ENCODE results near the gene ZNF524. TPM values are rescaled to one million over a fixed set of nuclear protein-coding genes. Genes with fewer than 3 reads are reported as not detected.
A peak's percentile ranks its signal among the peaks of the same experiment; 100 is the strongest.

The ZNF524 gene
- total RNA-seq, 1 experiment from 2014 or later = 26.4 TPM

GRCh38 chr19:55620410-55621204, 20.5 kb downstream of the ZNF524 start:
- no peak overlapping the region for H3K27ac ChIP-seq (ENCODE audit: low read length)
- BruUV-seq (replicated peaks) = no TSS peak
- H3K9me3 ChIP-seq (ENCODE audit: control insufficient read depth, insufficient read depth, low read depth, low read length) = no peaks in the 10 kb centered on the region
- no peak for DNase-seq (ENCODE audit: low read depth, low spot score)
- CTCF ChIA-PET = no interaction called here
- no peaks in the 10 kb centered on the region for H3K36me3 ChIP-seq (ENCODE audit: control insufficient read depth, insufficient read depth, low read length)
- H3K4me1 ChIP-seq (ENCODE audit: control insufficient read depth, insufficient read depth, low read length) = 0 out of 2 replicates have a peak, but pooled peaks cover 3% of the 10 kb centered on the region
- no peak for TF ChIP-seq REST (IDR thresholded peaks at IDR 0.05; ENCODE audit: insufficient read depth in 1 of 2, low read depth in 2 of 2, low read length in 1 of 2)
- TF ChIP-seq POLR2AphosphoS5 (IDR thresholded peaks at IDR 0.05; ENCODE audit: low read depth, low read length) = no peak
- no peak for TF ChIP-seq CTCF (IDR thresholded peaks at IDR 0.05)
- no peak for TF ChIP-seq SIN3A (IDR thresholded peaks at IDR 0.05; ENCODE audit: borderline replicate concordance, insufficient read depth, low read depth, low read length)
- TF ChIP-seq TCF7L2 (IDR thresholded peaks at IDR 0.05; ENCODE audit: low read depth, low read length) = no peak
- ATAC-seq = no peak
- in situ Hi-C loops (cut with HindIII; ENCODE audit: low pct_unique_long_range_greater_than_20kb, low sequenced_read_pairs) (no loop called here), intact Hi-C loops (cut with micrococcal nuclease; ENCODE audit: unreplicated experiment) (no loop called here)
- H3K27me3 ChIP-seq (ENCODE audit: control insufficient read depth, insufficient read depth, low read length) = no peaks in the 10 kb centered on the region
- POLR2A ChIA-PET = no interaction called here
- no peak overlapping the region for H3K4me3 ChIP-seq (ENCODE audit: low read depth in 2 of 2, low read length in 2 of 2)

GRCh38 chr19:55621205-55621672, 21.2 kb downstream of the ZNF524 start:
- Histone ChIP-seq H3K4me1 (ENCODE audit: control insufficient read depth, insufficient read depth, low read length) (0 out of 2 replicates have a peak, but pooled peaks cover 3% of the 10 kb centered on the region), H3K36me3 (ENCODE audit: control insufficient read depth, insufficient read depth, low read length) (no peaks in the 10 kb centered on the region), H3K27me3 (ENCODE audit: control insufficient read depth, insufficient read depth, low read length) (no peaks in the 10 kb centered on the region), H3K4me3 (ENCODE audit: low read depth in 2 of 2, low read length in 2 of 2) (no peak overlapping the region), H3K9me3 (ENCODE audit: control insufficient read depth, insufficient read depth, low read depth, low read length) (no peaks in the 10 kb centered on the region), H3K27ac (ENCODE audit: low read length) (no peak overlapping the region)
- ATAC-seq (no peak), DNase-seq (ENCODE audit: low read depth, low spot score) (no peak)
- TF ChIP-seq TCF7L2 (IDR thresholded peaks at IDR 0.05; ENCODE audit: low read depth, low read length) (no peak), SIN3A (IDR thresholded peaks at IDR 0.05; ENCODE audit: borderline replicate concordance, insufficient read depth, low read depth, low read length) (no peak), POLR2AphosphoS5 (IDR thresholded peaks at IDR 0.05; ENCODE audit: low read depth, low read length) (no peak), CTCF (IDR thresholded peaks at IDR 0.05) (no peak), REST (IDR thresholded peaks at IDR 0.05; ENCODE audit: insufficient read depth in 1 of 2, low read depth in 2 of 2, low read length in 1 of 2) (no peak)
- ChIA-PET POLR2A (no interaction called here), CTCF (no interaction called here)
- in situ Hi-C loops (cut with HindIII; ENCODE audit: low pct_unique_long_range_greater_than_20kb, low sequenced_read_pairs) = no loop called here
- intact Hi-C loops (cut with micrococcal nuclease; ENCODE audit: unreplicated experiment) = no loop called here
- BruUV-seq (replicated peaks) = TSS peak; percentile 65

All from Panc1 (cell line).